GM23338 (cell line): Measurements from ENCODE around the gene RAP1GAP2. TPM values are rescaled to one million over a fixed set of nuclear protein-coding genes. Genes with fewer than 3 reads are reported as not detected.

ENCODE experiments used
- ATAC-seq: fragments of 200-7000 bp; cut with Tn5 transposase; 3 replicates; pipeline ENCODE4 v1.9.1; 2020
- DNase-seq: peaks from one replicate; pipeline ENCODE4 v3.0.0-alpha.2; 2015; ENCODE audit warnings: low spot score
- H2AFZ ChIP-seq: fragments of 200-600 bp; sonication (generic); 2 replicates; pipeline ENCODE4 v1.8.0; 2016; ENCODE audit warnings: antibody characterized with exemption, mild to moderate bottlenecking, moderate library complexity
- H3F3A ChIP-seq: fragments of 200-600 bp; sonication (generic); replicated peaks from 2 replicates; pipeline ENCODE4 v1.8.0; 2017; ENCODE audit warnings: antibody characterized with exemption, mixed run types, low read depth
- H3K27ac ChIP-seq: fragments of 200-600 bp; sonication (generic); 2 replicates; pipeline ENCODE4 v1.6.1; 2016; ENCODE audit warnings: low read depth
- H3K27me3 ChIP-seq: fragments of 200-600 bp; sonication (generic); 2 replicates; pipeline ENCODE4 v1.8.0; 2016; ENCODE audit warnings: mild to moderate bottlenecking, mixed run types, moderate library complexity; ENCODE audit not compliant: insufficient read depth
- H3K36me3 ChIP-seq: fragments of 200-600 bp; sonication (generic); 2 replicates; pipeline ENCODE4 v1.8.0; 2016; ENCODE audit warnings: mild to moderate bottlenecking; ENCODE audit not compliant: insufficient read depth
- H3K4me1 ChIP-seq: fragments of 200-600 bp; sonication (generic); 2 replicates; pipeline ENCODE4 v1.8.0; 2016; ENCODE audit warnings: mild to moderate bottlenecking, moderate library complexity; ENCODE audit not compliant: insufficient read depth
- H3K4me2 ChIP-seq: fragments of 200-600 bp; sonication (generic); 2 replicates; pipeline ENCODE4 v1.7.1; 2017; ENCODE audit warnings: mixed run types
- H3K4me3 ChIP-seq: fragments of 200-600 bp; sonication (generic); 2 replicates; pipeline ENCODE4 v1.6.1; 2016; ENCODE audit warnings: mixed run types
- H3K79me2 ChIP-seq: fragments of 200-600 bp; sonication (generic); replicated peaks from 2 replicates; pipeline ENCODE4 v1.8.0; 2017; ENCODE audit warnings: mild to moderate bottlenecking; ENCODE audit not compliant: insufficient read depth
- H3K9me2 ChIP-seq: fragments of 200-600 bp; sonication (generic); 2 replicates; pipeline ENCODE4 v1.8.0; 2017; ENCODE audit not compliant: insufficient read depth
- H4K20me1 ChIP-seq: fragments of 200-600 bp; sonication (generic); replicated peaks from 2 replicates; pipeline ENCODE4 v1.8.0; 2017; ENCODE audit warnings: mild to moderate bottlenecking; ENCODE audit not compliant: insufficient read depth
- H3K27ac Mint-ChIP-seq: 2 replicates; pipeline ENCODE4 v1.8.0; 2020; ENCODE audit warnings: inconsistent platforms, mild to moderate bottlenecking, moderate library complexity, mixed read lengths
- H3K27me3 Mint-ChIP-seq: 3 replicates; pipeline ENCODE4 v1.8.0; 2022; ENCODE audit warnings: low read depth, mild to moderate bottlenecking, moderate library complexity, mixed read lengths, inconsistent platforms; ENCODE audit not compliant: insufficient read depth, poor library complexity
- H3K36me3 Mint-ChIP-seq: 3 replicates; pipeline ENCODE4 v1.8.0; 2021; ENCODE audit warnings: low read depth, mild to moderate bottlenecking, inconsistent platforms, moderate library complexity, mixed read lengths
- H3K4me1 Mint-ChIP-seq: 3 replicates; pipeline ENCODE4 v1.8.0; 2020; ENCODE audit warnings: mild to moderate bottlenecking, inconsistent platforms, mixed read lengths
- H3K4me3 Mint-ChIP-seq: 3 replicates; pipeline ENCODE4 v1.8.0; 2021; ENCODE audit warnings: moderate library complexity, mild to moderate bottlenecking, inconsistent platforms, mixed read lengths
- H3K9me3 Mint-ChIP-seq: 3 replicates; pipeline ENCODE4 v1.8.0; 2020; ENCODE audit warnings: moderate library complexity, mild to moderate bottlenecking, inconsistent platforms, mixed read lengths
- CTCF ChIP-seq, 2 experiments: fragments of 200-600 bp in 1 of 2; sonication (generic) in 1 of 2; conservative IDR thresholded peaks; 2 replicates each; pipeline versions ENCODE4 v1.5.1 to v1.6.1; 2016 to 2017; ENCODE audit warnings: antibody characterized with exemption in 2 of 2, low read depth in 2 of 2, mild to moderate bottlenecking in 2 of 2, moderate library complexity in 1 of 2
- REST ChIP-seq: IDR thresholded peaks from one replicate; pipeline ENCODE4 v1.6.1; 2018; ENCODE audit warnings: antibody characterized with exemption; ENCODE audit not compliant: unreplicated experiment
- ZNF462 ChIP-seq: fragments of 250-450 bp; sonication (Bioruptor Pico); IDR thresholded peaks from 2 replicates; pipeline ENCODE4 v1.5.0; 2020; ENCODE audit warnings: mild to moderate bottlenecking, moderate library complexity
- polyA plus RNA-seq: library from polyadenylated mRNA; unstranded; fragments of >200 nt; fragmentation: Nextera tagmentation; extraction: Ambion mirVana; gene quantifications from 2 replicates; pipeline ENCODE4 v1.2.1, GENCODE V29; 2016
- total RNA-seq: library from RNA; depleted of rRNA; stranded (reverse); fragments of >200 nt; shearing (Covaris generic); gene quantifications from 2 replicates; pipeline ENCODE4 v1.2.3, GENCODE V29; 2014

RAP1GAP2 gene
- total and polyA plus RNA-seq, 2 experiments from 2014 or later, result 17.8 to 46.1 TPM

- TF ChIP-seq ZNF462 (CRISPR knock-in tag), result no peak
Observed at GRCh38 chr17:2894782-2895181, 98.5 kb downstream of the RAP1GAP2 start (continued).

GRCh38 chr17:2897605-2898004 is 101.4 kb downstream of the RAP1GAP2 start:
- H3F3A ChIP-seq, result no peaks in the 10 kb centered on the region
- Mint-ChIP-seq H3K4me1 (peaks cover 35% of the 10 kb centered on the region), H3K27ac (no peak overlapping the region), H3K27me3 (peaks cover 19% of the 10 kb centered on the region), H3K9me3 (no peaks in the 10 kb centered on the region), H3K36me3 (peaks cover 11% of the 10 kb centered on the region), H3K4me3 (no peak overlapping the region)
- peaks cover 19% of the 10 kb centered on the region for H3K4me1 ChIP-seq
- H2AFZ ChIP-seq, result no peak overlapping the region
- H3K27ac ChIP-seq, result 0 out of 2 replicates have a peak overlapping the region, but pooled peaks have one; percentile 55
- H3K27me3 ChIP-seq, result no peaks in the 10 kb centered on the region
- DNase-seq (no peak), ATAC-seq (no peak)
- peaks cover 99% of the 10 kb centered on the region for H3K79me2 ChIP-seq
- no peaks in the 10 kb centered on the region for H3K36me3 ChIP-seq
- H3K4me3 ChIP-seq, result no peak overlapping the region
- no peak overlapping the region for H3K4me2 ChIP-seq
- no peaks in the 10 kb centered on the region for H3K9me2 ChIP-seq
- peaks cover 50% of the 10 kb centered on the region for H4K20me1 ChIP-seq
- no peak for TF ChIP-seq REST
- no peak for TF ChIP-seq ZNF462 (CRISPR knock-in tag)
- no peak for TF ChIP-seq CTCF (conservative IDR thresholded peaks at IDR 0.05; ENCODE audit: low read depth in 2 of 2)
